Neural progenitor cell (in vitro differentiated cells): Measurements from ENCODE around the gene GLYATL1. TPM values are rescaled to one million over a fixed set of nuclear protein-coding genes. Genes with fewer than 3 reads are reported as not detected.

ENCODE experiments used
- DNase-seq: peaks from one replicate; pipeline ENCODE4 v3.0.0-alpha.2; 2016; ENCODE audit warnings: low spot score
- H2AFZ ChIP-seq: fragments of 200-600 bp; sonication (generic); replicated peaks from 2 replicates; pipeline ENCODE4 v1.6.1; 2016; ENCODE audit warnings: antibody characterized with exemption
- H3F3A ChIP-seq: fragments of 200-600 bp; sonication (generic); 2 replicates; pipeline ENCODE4 v1.6.1; 2016; ENCODE audit warnings: antibody characterized with exemption, low read depth
- H3K27ac ChIP-seq: fragments of 200-600 bp; sonication (generic); 2 replicates; pipeline ENCODE4 v1.5.1; 2016; ENCODE audit warnings: mild to moderate bottlenecking
- H3K27me3 ChIP-seq: fragments of 200-600 bp; sonication (generic); 2 replicates; pipeline ENCODE4 v1.6.1; 2016; ENCODE audit warnings: mild to moderate bottlenecking, moderate library complexity
- H3K36me3 ChIP-seq: fragments of 200-600 bp; sonication (generic); 2 replicates; pipeline ENCODE4 v1.5.1; 2016
- H3K4me1 ChIP-seq: fragments of 200-600 bp; sonication (generic); 2 replicates; pipeline ENCODE4 v1.6.1; 2016; ENCODE audit warnings: mixed run types
- H3K4me2 ChIP-seq: fragments of 200-600 bp; sonication (generic); 2 replicates; pipeline ENCODE4 v1.6.1; 2016
- H3K4me3 ChIP-seq: fragments of 200-600 bp; sonication (generic); 2 replicates; pipeline ENCODE4 v1.5.1; 2016
- H3K79me2 ChIP-seq: fragments of 200-600 bp; sonication (generic); 2 replicates; pipeline ENCODE4 v1.6.1; 2016; ENCODE audit warnings: low read depth
- H3K9ac ChIP-seq: fragments of 200-600 bp; sonication (generic); 2 replicates; pipeline ENCODE4 v1.6.1; 2016
- H3K9me3 ChIP-seq: fragments of 200-600 bp; sonication (generic); 2 replicates; pipeline ENCODE4 v1.5.1; 2016; ENCODE audit warnings: low read depth
- H4K20me1 ChIP-seq: fragments of 200-600 bp; sonication (generic); 2 replicates; pipeline ENCODE4 v1.6.1; 2016; ENCODE audit warnings: low read depth
- H3K27ac Mint-ChIP-seq: 3 replicates; pipeline ENCODE4 v1.8.0; 2021; ENCODE audit warnings: mixed read lengths
- H3K27me3 Mint-ChIP-seq: 2 replicates; pipeline ENCODE4 v1.8.0; 2022; ENCODE audit warnings: low read depth, mild to moderate bottlenecking, inconsistent platforms, moderate library complexity, mixed read lengths; ENCODE audit not compliant: insufficient read depth
- H3K36me3 Mint-ChIP-seq: 3 replicates; pipeline ENCODE4 v1.8.0; 2021; ENCODE audit warnings: mixed read lengths
- H3K4me1 Mint-ChIP-seq: 3 replicates; pipeline ENCODE4 v1.8.0; 2021; ENCODE audit warnings: mixed read lengths
- H3K4me3 Mint-ChIP-seq: 3 replicates; pipeline ENCODE4 v1.8.0; 2021; ENCODE audit warnings: mild to moderate bottlenecking, moderate library complexity, mixed read lengths
- H3K9me3 Mint-ChIP-seq: 3 replicates; pipeline ENCODE4 v1.8.0; 2020; ENCODE audit warnings: mixed read lengths
- CTCF ChIP-seq: fragments of 200-600 bp; sonication (generic); IDR thresholded peaks from 2 replicates; pipeline ENCODE4 v1.5.1; 2017; ENCODE audit warnings: antibody characterized with exemption, mild to moderate bottlenecking
- EZH2 ChIP-seq: fragments of 200-600 bp; sonication (generic); IDR thresholded peaks from 2 replicates; pipeline ENCODE4 v1.6.1; 2017; ENCODE audit warnings: antibody characterized with exemption, mild to moderate bottlenecking, moderate library complexity
- EZH2phosphoT487 ChIP-seq: fragments of 200-600 bp; sonication (generic); IDR thresholded peaks from 2 replicates; pipeline ENCODE4 v1.6.1; 2017; ENCODE audit warnings: antibody characterized with exemption
- total RNA-seq: library from RNA; depleted of rRNA; stranded (reverse); fragments of >200 nt; gene quantifications from 2 replicates; pipeline ENCODE4 v1.2.3, GENCODE V29; 2015; ENCODE audit warnings: low replicate concordance

Gene GLYATL1
- total RNA-seq, 1 donor from 2014 or later = 9.1 TPM

GRCh38 chr11:58921778-58922390, 17.4 kb upstream of the GLYATL1 start:
- H3K4me1 Mint-ChIP-seq = peaks cover 18% of the 10 kb centered on the region
- no peak for TF ChIP-seq CTCF
- TF ChIP-seq EZH2 = no peak
- no peak for TF ChIP-seq EZH2phosphoT487
- H3K27me3 ChIP-seq = no peaks in the 10 kb centered on the region
- no peaks in the 10 kb centered on the region for H3K79me2 ChIP-seq
- DNase-seq = no peak
- no peak overlapping the region for H3K4me3 ChIP-seq
- no peaks in the 10 kb centered on the region for H3K9me3 ChIP-seq
- peaks cover 15% of the 10 kb centered on the region for H3F3A ChIP-seq
- H3K4me3 Mint-ChIP-seq = no peak overlapping the region
- no peak overlapping the region for H3K27ac Mint-ChIP-seq
- peaks cover 24% of the 10 kb centered on the region for H3K4me1 ChIP-seq
- no peaks in the 10 kb centered on the region for H3K36me3 ChIP-seq
- H3K4me2 ChIP-seq = no peak overlapping the region
- no peak overlapping the region for H3K27ac ChIP-seq
- no peak overlapping the region for H2AFZ ChIP-seq
- no peaks in the 10 kb centered on the region for H3K36me3 Mint-ChIP-seq
- H3K27me3 Mint-ChIP-seq = peaks cover 2% of the 10 kb centered on the region
- peaks cover 9% of the 10 kb centered on the region for H3K9me3 Mint-ChIP-seq
- no peak overlapping the region for H3K9ac ChIP-seq
- no peaks in the 10 kb centered on the region for H4K20me1 ChIP-seq

GRCh38 chr11:58922479-58922878, 16.8 kb upstream of the GLYATL1 start:
- H4K20me1 ChIP-seq = no peaks in the 10 kb centered on the region

DNA sequence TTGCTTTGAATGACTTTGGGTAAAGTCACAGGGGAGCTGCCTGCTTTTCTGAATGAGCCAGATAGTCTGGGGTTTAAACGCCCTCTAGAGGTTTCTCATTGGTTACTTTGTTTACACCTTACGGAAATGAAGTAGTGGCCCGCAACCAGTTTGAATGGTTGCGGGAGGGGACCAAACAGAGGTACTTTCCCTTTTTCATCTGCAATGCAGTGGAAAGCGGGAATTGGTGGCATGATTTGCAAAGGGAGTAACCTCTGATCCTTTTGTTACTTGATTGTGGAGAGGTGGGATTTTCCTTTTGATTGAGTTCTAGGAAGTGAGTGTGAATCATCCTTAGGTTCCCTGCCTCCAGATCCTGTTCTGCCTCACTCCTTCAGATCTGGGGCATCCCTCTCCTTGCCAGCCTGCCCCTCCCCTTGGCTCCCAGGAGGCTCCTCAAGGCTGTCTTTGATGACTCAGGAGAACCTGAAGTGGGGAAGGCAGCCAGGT, 15.9 kb upstream of the GLYATL1 start:
- no peak overlapping the region for H3K27ac Mint-ChIP-seq
- Histone ChIP-seq H3K4me2 (peak overlapping the region; percentile 52), H3K27me3 (no peaks in the 10 kb centered on the region), H3F3A (peaks cover 27% of the 10 kb centered on the region), H3K4me3 (no peak overlapping the region), H4K20me1 (no peaks in the 10 kb centered on the region), H2AFZ (peak overlapping the region; percentile 93), H3K4me1 (peaks cover 35% of the 10 kb centered on the region), H3K9ac (no peak overlapping the region), H3K36me3 (no peaks in the 10 kb centered on the region), H3K9me3 (no peaks in the 10 kb centered on the region), H3K79me2 (no peaks in the 10 kb centered on the region), H3K27ac (no peak overlapping the region)
- peaks cover 2% of the 10 kb centered on the region for H3K27me3 Mint-ChIP-seq
- peaks cover 30% of the 10 kb centered on the region for H3K4me1 Mint-ChIP-seq
- H3K36me3 Mint-ChIP-seq = no peaks in the 10 kb centered on the region
- H3K4me3 Mint-ChIP-seq = no peak overlapping the region
- peak; percentile 70 for DNase-seq
- TF ChIP-seq CTCF = peak; percentile 64
- TF ChIP-seq EZH2 = no peak
- H3K9me3 Mint-ChIP-seq = no peaks in the 10 kb centered on the region

More at GRCh38 chr11:58922479-58922878, 16.8 kb upstream of the GLYATL1 start:
- peaks cover 21% of the 10 kb centered on the region for H3K4me1 Mint-ChIP-seq
- no peaks in the 10 kb centered on the region for H3K79me2 ChIP-seq
- H3K4me3 ChIP-seq = no peak overlapping the region
- no peak overlapping the region for H3K4me3 Mint-ChIP-seq
- TF ChIP-seq EZH2phosphoT487 (no peak), EZH2 (no peak)
- no peaks in the 10 kb centered on the region for H3K36me3 Mint-ChIP-seq
- peaks cover 2% of the 10 kb centered on the region for H3K27me3 Mint-ChIP-seq
- no peaks in the 10 kb centered on the region for H3K36me3 ChIP-seq
- H3K9me3 Mint-ChIP-seq = peaks cover 3% of the 10 kb centered on the region
- H3K4me2 ChIP-seq = no peak overlapping the region
- peaks cover 19% of the 10 kb centered on the region for H3F3A ChIP-seq
- H3K4me1 ChIP-seq = peaks cover 28% of the 10 kb centered on the region
- H2AFZ ChIP-seq = no peak overlapping the region
- H3K27me3 ChIP-seq = no peaks in the 10 kb centered on the region
- H3K27ac ChIP-seq = no peak overlapping the region
- DNase-seq = no peak
- H3K9ac ChIP-seq = no peak overlapping the region
- H3K9me3 ChIP-seq = no peaks in the 10 kb centered on the region
- no peak overlapping the region for H3K27ac Mint-ChIP-seq

DNA sequence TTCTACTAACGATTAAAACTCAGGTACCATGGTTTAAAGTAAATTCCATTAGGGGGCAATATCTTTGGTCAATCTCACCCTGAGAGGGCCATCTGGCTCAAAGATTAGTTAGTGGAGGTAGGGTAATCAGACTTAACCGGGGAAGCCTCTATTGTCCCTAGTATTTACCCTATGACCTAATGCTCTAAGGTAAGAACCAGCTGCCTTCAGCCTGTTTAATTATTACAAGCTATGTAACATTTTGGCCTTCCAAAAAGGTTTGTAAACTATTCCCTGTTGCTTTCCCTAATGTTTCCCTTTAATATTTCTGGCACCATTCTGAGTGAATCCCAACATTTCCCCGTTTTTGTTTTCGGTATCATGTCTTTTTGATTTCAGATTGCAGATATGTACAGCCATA, 15.1 kb upstream of the GLYATL1 start:
- no peaks in the 10 kb centered on the region for H4K20me1 ChIP-seq
- Mint-ChIP-seq H3K27me3 (peaks cover 2% of the 10 kb centered on the region), H3K36me3 (no peaks in the 10 kb centered on the region), H3K4me1 (peaks cover 32% of the 10 kb centered on the region), H3K9me3 (no peaks in the 10 kb centered on the region), H3K27ac (no peak overlapping the region), H3K4me3 (no peak overlapping the region)
- H3K27ac ChIP-seq = no peak overlapping the region
- peak; percentile 20 for DNase-seq
- H3K4me3 ChIP-seq = no peak overlapping the region
- no peak overlapping the region for H3K9ac ChIP-seq
- peaks cover 30% of the 10 kb centered on the region for H3F3A ChIP-seq
- peak overlapping the region; percentile 48 for H3K4me2 ChIP-seq
- TF ChIP-seq EZH2phosphoT487 = no peak
- TF ChIP-seq EZH2 = no peak
- H3K27me3 ChIP-seq = no peaks in the 10 kb centered on the region
- H3K4me1 ChIP-seq = peaks cover 43% of the 10 kb centered on the region
- no peaks in the 10 kb centered on the region for H3K36me3 ChIP-seq
- H2AFZ ChIP-seq = no peak overlapping the region
- no peaks in the 10 kb centered on the region for H3K9me3 ChIP-seq
- no peaks in the 10 kb centered on the region for H3K79me2 ChIP-seq
